Naive B cell (primary cell): Measurements from ENCODE around the gene RCAN3. TPM values are rescaled to one million over a fixed set of nuclear protein-coding genes. Genes with fewer than 3 reads are reported as not detected.
"Not testable (repeated sequence)": the region's sequence is repeated elsewhere in the genome, so short reads cannot be mapped to it uniquely, and the experiment has no call there.

ENCODE experiments used
- ATAC-seq, 2 donors: fragments of 150-1000 bp; cut with Tn5 transposase; 2 replicates each; pipeline ENCODE4 v1.10.0; 2021; ENCODE audit warnings: low read depth in 2 of 2, mild to moderate bottlenecking in 2 of 2, moderate library complexity in 2 of 2
- DNase-seq: peaks from one replicate; pipeline ENCODE4 v3.0.0; 2022
- H3K27ac Mint-ChIP-seq, 6 donors: one replicate each; pipeline ENCODE4 v1.8.0; 2020 to 2022; ENCODE audit warnings: mild to moderate bottlenecking in 6 of 6, mixed read lengths in 6 of 6, moderate library complexity in 5 of 6, inconsistent platforms in 2 of 6
- H3K27me3 Mint-ChIP-seq, 3 donors: one replicate each; pipeline ENCODE4 v1.8.0; 2021 to 2022; ENCODE audit warnings: mixed read lengths in 3 of 3, mild to moderate bottlenecking in 1 of 3
- H3K36me3 Mint-ChIP-seq, 2 donors: one replicate each; pipeline ENCODE4 v1.8.0; 2020 to 2022; ENCODE audit warnings: mixed read lengths in 2 of 2, inconsistent platforms in 1 of 2, mild to moderate bottlenecking in 1 of 2
- H3K4me1 Mint-ChIP-seq, 3 donors: one replicate each; pipeline ENCODE4 v1.8.0; 2020 to 2022; ENCODE audit warnings: mixed read lengths in 3 of 3, inconsistent platforms in 1 of 3, mild to moderate bottlenecking in 1 of 3, moderate library complexity in 1 of 3
- H3K4me3 Mint-ChIP-seq, 8 donors: one replicate each; pipeline ENCODE4 v1.8.0; 2020 to 2022; ENCODE audit warnings: mild to moderate bottlenecking in 8 of 8, mixed read lengths in 8 of 8, moderate library complexity in 8 of 8, inconsistent platforms in 2 of 8
- H3K9me3 Mint-ChIP-seq, 7 donors: one replicate each; pipeline ENCODE4 v1.8.0; 2020 to 2022; ENCODE audit warnings: mixed read lengths in 7 of 7, mild to moderate bottlenecking in 5 of 7, inconsistent platforms in 2 of 7, moderate library complexity in 1 of 7
- polyA plus RNA-seq, 6 donors: library from polyadenylated mRNA; unstranded; fragments of 300-500 nt; fragmentation: Illumina TruSeq; gene quantifications; one replicate each; pipeline ENCODE4 v1.2.3, GENCODE V29; 2021; ENCODE audit warnings: low read depth in 6 of 6

The RCAN3 gene
- polyA plus RNA-seq, 6 donors from 2014 or later, result 25.2 to 38.3 (median 32.0) TPM

DNA sequence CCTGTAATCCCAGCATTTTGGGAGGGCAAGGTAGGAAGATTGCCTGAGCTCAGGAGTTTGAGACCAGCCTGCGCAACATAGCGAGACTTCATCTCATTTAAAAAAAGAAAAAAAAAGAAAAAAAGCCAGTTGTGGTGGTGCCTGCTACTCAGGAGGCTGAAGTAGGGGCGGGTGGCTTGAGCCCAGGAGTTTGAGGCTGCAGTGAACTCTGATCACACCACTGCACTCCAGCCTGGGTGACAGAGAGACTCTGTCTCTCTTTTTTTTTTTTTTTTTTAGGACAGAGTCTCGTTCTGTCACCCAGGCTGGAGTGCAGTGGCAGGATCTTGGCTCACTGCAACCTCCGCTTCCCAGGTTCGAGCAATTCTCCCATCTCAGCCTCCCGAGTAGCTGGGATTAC is 26.7 kb downstream of the RCAN3 start:
- not testable (repeated sequence) for DNase-seq, ATAC-seq, H3K27ac Mint-ChIP-seq, H3K9me3 Mint-ChIP-seq, H3K27me3 Mint-ChIP-seq, H3K4me3 Mint-ChIP-seq
- peaks cover 0 to 11% of the 10 kb centered on the region in 2 donors for H3K36me3 Mint-ChIP-seq
- H3K4me1 Mint-ChIP-seq, result peaks cover 16 to 25% (median 22%) of the 10 kb centered on the region in 3 donors

DNA sequence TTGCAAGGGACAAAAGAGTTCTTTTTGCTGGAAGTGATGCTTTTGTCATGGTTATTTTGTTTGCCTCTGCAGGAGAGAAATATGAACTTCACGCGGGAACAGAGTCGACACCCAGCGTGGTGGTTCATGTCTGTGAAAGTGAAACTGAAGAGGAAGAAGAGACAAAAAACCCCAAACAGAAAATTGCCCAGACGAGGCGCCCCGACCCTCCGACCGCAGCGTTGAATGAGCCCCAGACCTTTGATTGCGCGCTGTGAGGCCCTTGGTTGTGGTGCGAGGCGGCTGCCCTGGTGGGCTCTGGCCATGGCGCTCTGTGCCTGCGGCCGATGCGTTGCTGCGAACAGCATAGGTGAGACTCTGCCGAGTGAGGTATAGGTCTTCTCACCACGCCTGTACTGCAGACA is 32.4 kb downstream of the RCAN3 start:
- H3K36me3 Mint-ChIP-seq, result peaks cover 0 to 7% of the 10 kb centered on the region in 2 donors

DNA sequence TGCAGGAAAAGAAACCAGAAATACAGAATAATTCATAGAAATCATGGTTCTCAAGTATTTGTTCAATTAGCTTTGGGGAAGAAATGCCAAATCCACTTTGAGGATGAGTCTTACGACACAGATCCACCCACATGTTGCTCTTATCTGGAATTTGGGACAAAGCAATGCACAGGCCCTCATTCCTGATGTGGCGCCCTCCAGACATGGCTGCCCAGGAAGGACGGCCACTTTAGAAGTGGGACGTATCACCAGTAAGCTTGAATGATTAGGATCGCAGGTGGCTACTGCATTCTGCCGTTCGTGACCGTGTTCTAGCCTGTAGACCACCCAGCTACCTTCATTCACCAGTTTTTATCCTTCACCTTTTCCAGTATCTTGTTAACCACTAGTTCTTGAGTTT is 33.1 kb downstream of the RCAN3 start:
- peaks cover 25 to 61% (median 30%) of the 10 kb centered on the region in 3 donors for H3K4me1 Mint-ChIP-seq
- no peak for ATAC-seq
- no peaks in the 10 kb centered on the region for H3K27me3 Mint-ChIP-seq
- peak overlapping the region; percentile 95 to 99 (median 98) for H3K27ac Mint-ChIP-seq
- no peak for DNase-seq
- H3K4me3 Mint-ChIP-seq, result peak overlapping the region; percentile 75 to 92 (median 88)
- H3K36me3 Mint-ChIP-seq, result peaks cover 0 to 7% of the 10 kb centered on the region in 2 donors
- no peaks in the 10 kb centered on the region for H3K9me3 Mint-ChIP-seq

More for the DNA sequence above, 32.4 kb downstream of the RCAN3 start:
- Mint-ChIP-seq H3K4me1 (peaks cover 21 to 58% (median 30%) of the 10 kb centered on the region in 3 donors), H3K27me3 (no peaks in the 10 kb centered on the region), H3K27ac (peak overlapping the region; percentile 93 to 99 (median 98)), H3K9me3 (no peaks in the 10 kb centered on the region), H3K4me3 (peak overlapping the region; percentile 75 to 92 (median 86))
- ATAC-seq (peak; percentile 87 to 88), DNase-seq (peak; percentile 80)

DNA sequence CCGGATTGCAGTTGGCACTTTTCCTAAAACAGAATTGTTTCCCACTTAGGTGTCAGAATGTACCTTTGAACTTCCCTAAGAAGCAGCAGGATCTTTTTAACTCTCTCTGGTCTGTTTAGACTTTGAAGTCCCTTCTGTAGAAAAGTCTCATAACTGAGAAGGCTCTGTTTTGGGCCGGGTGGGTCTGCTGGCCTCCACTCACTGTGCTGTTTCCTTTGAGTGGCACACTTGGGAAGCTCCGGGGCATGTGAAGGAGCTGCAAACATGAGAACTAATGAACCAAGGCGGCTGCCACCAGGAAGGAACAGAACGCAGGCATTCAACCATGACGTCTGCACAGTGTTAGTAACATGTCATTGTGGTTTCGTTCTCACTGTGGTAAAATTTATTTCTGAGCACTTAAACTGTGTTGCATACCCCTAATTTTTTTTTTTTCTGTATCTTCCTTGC is 33.8 kb downstream of the RCAN3 start:
- no peaks in the 10 kb centered on the region for H3K9me3 Mint-ChIP-seq
- peaks cover 25 to 64% (median 33%) of the 10 kb centered on the region in 3 donors for H3K4me1 Mint-ChIP-seq
- H3K27me3 Mint-ChIP-seq, result no peaks in the 10 kb centered on the region
- peaks cover 0 to 7% of the 10 kb centered on the region in 2 donors for H3K36me3 Mint-ChIP-seq
- DNase-seq (peak; percentile 70), ATAC-seq (peak; percentile 79)
- peak overlapping the region; percentile 75 to 92 (median 84) for H3K4me3 Mint-ChIP-seq
- H3K27ac Mint-ChIP-seq, result peak overlapping the region; percentile 95 to 99 (median 98)

DNA sequence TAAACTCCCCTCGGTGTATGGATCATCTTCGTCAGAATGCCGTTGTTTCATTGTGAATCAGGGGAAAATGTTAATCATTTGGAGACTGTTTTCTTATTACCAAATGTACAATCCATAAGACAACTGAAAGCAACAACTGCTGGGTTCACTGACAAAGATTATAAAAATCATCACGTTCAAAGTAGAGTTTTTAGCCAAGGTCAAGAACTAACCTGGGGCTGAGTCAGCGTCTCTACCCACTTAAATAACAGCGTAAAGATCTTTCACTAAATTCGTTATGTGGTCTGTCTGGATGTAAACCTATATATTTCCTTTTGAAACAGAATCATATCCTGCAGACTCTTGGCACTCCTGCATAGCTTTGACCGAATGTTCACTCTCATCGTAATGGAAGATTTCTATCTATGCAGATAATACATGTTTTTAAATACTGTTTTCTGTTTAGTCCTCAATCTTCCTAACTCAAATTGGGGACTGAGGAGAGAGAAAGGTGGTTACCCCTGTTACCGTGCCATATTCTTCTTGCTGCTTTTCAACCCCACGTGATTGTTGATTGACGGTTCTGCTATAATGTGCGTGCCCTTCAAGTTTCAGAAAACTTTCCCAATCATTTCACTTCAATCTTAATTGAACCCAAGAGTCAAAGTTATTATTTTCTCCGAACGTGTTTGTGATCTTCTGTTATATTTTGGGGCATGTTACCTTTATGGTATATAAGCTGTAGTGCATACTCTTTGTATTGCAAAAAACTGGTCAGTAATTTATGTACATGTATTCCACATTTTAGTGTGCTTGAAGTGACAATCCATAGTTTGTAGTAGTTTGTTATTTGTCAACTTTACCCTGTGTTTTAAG is 37.6 kb downstream of the RCAN3 start:
- no peaks in the 10 kb centered on the region for H3K27me3 Mint-ChIP-seq
- peak overlapping the region in 2 of 6 donors; percentile 18 to 23 for H3K27ac Mint-ChIP-seq
- peaks cover 17 to 49% (median 26%) of the 10 kb centered on the region in 3 donors for H3K4me1 Mint-ChIP-seq
- no peaks in the 10 kb centered on the region for H3K9me3 Mint-ChIP-seq
- H3K4me3 Mint-ChIP-seq, result peak overlapping the region in 1 of 8 donors; percentile 26
- ATAC-seq (no peak), DNase-seq (no peak)
- no peaks in the 10 kb centered on the region for H3K36me3 Mint-ChIP-seq

DNA sequence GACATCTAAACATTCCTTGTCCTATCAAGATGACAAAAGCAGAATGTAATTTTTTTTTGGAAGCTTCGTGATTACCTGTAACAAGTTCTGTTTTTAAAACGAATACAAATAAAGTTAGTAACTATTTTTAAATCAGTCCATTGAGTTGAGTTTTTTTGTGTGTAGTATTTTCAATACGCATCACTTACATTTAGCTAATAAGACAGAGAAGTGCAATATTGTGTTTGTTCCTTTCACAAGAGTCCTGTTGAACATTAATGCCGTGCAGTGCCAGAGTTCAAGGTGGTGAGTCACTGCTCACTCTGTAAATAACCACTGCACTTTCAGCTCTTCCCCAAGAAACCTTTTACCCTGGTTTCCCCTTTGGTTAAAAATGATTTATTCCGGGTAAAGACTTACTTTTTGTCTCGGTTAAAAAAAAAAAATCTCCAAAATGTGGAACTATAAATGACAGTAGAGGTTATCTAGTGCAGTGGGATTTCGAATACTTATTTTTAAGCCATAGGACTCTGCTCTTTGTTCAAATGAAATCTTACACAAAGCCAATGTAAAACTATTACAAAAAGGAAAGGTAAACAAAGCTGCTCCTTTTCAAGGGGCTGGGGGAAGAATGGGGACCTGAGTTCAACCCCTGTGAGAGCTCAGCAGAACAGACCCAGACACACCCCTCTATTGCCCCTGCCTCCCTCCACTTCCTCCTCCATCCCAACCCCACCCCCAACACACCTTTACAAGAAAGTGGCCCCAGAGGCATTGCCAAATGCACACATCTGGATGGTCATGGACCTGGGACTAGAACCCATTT is 38.5 kb downstream of the RCAN3 start:
- peak overlapping the region in 2 of 6 donors; percentile 28 to 71 for H3K27ac Mint-ChIP-seq
- no peak for DNase-seq
- peaks cover 12 to 41% (median 25%) of the 10 kb centered on the region in 3 donors for H3K4me1 Mint-ChIP-seq
- no peaks in the 10 kb centered on the region for H3K9me3 Mint-ChIP-seq
- H3K27me3 Mint-ChIP-seq, result no peaks in the 10 kb centered on the region
- peak overlapping the region in 2 of 8 donors; percentile 26 to 65 for H3K4me3 Mint-ChIP-seq
- no peak for ATAC-seq
- no peaks in the 10 kb centered on the region for H3K36me3 Mint-ChIP-seq

DNA sequence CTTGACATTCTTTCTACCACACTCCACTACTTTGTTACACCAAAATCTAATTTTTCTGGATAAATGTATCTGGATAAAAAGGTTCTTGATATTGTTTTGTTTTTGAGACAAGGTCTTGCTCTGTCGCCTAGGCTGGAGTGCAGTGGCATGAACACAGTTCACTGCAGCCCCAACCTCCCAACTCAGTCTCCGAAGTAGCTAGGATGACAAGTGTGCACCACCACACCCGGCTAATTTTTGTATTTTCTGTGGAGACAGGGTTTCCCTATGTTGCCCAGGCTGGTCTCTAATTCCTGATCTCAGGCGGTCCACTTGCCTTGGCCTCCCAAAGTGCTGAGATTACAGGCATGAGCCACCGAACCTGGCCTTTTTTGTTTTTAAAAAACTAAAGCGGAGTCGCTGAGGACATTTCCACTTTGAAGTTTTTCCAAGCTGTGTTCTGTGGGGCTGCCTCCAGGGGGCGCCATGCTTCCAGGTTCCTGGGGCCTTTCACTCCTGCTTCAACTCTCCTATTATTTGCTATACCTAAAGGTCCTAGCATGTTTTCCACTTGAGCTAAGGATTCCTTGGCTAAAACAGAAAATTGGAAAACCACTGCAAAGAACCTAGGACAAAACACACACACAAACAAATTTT is 39.2 kb downstream of the RCAN3 start:
- H3K36me3 Mint-ChIP-seq, result no peaks in the 10 kb centered on the region
- H3K27ac Mint-ChIP-seq, result peak overlapping the region in 2 of 6 donors; percentile 28 to 71
- H3K4me3 Mint-ChIP-seq, result peak overlapping the region in 1 of 8 donors; percentile 65
- no peaks in the 10 kb centered on the region for H3K9me3 Mint-ChIP-seq
- ATAC-seq (no peak), DNase-seq (no peak)
- no peaks in the 10 kb centered on the region for H3K27me3 Mint-ChIP-seq
- H3K4me1 Mint-ChIP-seq, result peaks cover 5 to 34% (median 18%) of the 10 kb centered on the region in 3 donors

DNA sequence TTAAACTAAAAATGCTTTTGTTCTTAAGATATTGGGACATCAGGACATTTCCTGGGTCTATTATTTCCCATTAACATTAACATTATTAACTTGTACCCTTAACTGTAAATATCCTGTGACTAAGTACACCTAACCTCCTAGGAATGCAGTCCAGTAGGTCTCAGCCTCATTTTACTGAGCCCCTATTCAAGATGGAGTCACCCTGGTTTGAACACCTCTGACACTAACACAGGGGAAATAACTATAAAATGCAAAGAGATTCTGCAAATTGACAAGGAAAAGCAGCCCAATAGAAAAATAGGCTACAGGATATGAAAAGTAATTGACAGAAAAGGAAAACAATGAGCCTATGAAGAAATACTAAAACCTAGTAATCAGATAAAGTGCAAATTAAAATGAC is 41.6 kb downstream of the RCAN3 start:
- H3K27ac Mint-ChIP-seq, result no peak overlapping the region
- ATAC-seq (no peak), DNase-seq (no peak)
- no peaks in the 10 kb centered on the region for H3K9me3 Mint-ChIP-seq
- H3K27me3 Mint-ChIP-seq, result no peaks in the 10 kb centered on the region
- H3K4me1 Mint-ChIP-seq, result peaks cover 16 to 39% (median 37%) of the 10 kb centered on the region in 3 donors
- no peaks in the 10 kb centered on the region for H3K36me3 Mint-ChIP-seq
- H3K4me3 Mint-ChIP-seq, result no peak overlapping the region

DNA sequence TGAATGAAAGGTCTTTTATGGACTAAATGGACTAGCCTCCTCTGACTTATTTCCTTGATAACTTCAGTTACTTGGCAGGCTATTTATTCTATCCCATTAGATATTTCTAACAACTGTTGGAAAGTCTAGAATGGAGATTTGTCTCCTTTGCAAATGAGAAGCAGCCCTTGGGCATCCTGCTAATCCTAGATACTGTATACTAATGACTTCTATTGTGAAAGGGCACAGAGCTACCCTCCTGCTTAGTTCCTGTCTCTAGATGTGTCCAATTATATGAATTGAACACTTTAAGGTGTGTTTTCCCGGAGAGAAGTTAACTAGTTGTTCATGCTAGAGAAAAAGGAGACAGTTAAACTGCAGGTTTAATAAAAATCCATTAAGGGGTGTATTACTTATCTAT is 43.0 kb downstream of the RCAN3 start:
- Mint-ChIP-seq H3K27me3 (no peaks in the 10 kb centered on the region), H3K27ac (peak overlapping the region in 1 of 6 donors; percentile 10), H3K36me3 (no peaks in the 10 kb centered on the region), H3K9me3 (no peaks in the 10 kb centered on the region), H3K4me1 (peaks cover 11 to 34% (median 32%) of the 10 kb centered on the region in 3 donors), H3K4me3 (no peak overlapping the region)
- DNase-seq (no peak), ATAC-seq (no peak)

DNA sequence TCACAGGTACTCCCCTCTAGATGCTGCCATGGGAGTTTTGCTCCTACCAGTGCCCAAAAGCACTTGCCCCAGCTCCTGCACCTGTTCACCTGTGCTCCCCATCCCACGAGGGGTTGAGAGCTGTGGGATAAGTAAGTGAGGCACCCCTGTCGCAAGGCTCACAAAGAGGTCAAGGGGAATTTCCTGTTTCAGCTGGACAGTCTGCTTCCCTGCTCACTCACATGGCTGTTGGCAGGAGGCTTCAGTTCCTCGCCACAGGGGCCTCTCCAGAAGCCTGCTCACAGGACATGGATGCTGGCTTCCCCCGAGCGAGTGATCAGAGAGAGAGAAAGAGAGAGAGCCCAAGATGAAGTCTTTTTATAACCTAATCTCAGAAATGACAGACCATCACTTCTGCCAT is 44.6 kb downstream of the RCAN3 start:
- Mint-ChIP-seq H3K9me3 (no peaks in the 10 kb centered on the region), H3K4me3 (no peak overlapping the region), H3K36me3 (no peaks in the 10 kb centered on the region), H3K4me1 (peaks cover 15 to 40% (median 26%) of the 10 kb centered on the region in 3 donors), H3K27me3 (no peaks in the 10 kb centered on the region), H3K27ac (peak overlapping the region in 2 of 6 donors; percentile 7 to 23)
- DNase-seq (no peak), ATAC-seq (no peak)

DNA sequence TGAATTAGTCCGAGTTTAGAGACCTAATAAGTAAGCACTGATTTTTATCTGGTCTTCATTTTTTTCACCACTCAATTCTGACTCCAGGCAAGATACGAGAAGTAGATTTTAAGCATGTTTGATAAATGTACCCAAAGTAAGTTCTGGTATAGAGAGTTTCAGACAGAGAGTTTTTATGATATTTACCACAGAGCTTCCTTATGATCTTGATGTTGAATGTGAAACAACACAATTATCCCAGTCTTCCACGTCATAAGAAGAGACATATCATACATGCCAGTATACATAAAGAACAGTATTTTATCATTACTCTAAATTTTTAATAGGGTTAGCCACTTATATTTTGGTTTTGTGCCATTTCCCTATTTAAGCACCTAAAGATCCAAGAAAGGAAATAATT is 45.4 kb downstream of the RCAN3 start:
- no peaks in the 10 kb centered on the region for H3K36me3 Mint-ChIP-seq
- H3K9me3 Mint-ChIP-seq, result no peaks in the 10 kb centered on the region
- H3K27ac Mint-ChIP-seq, result peak overlapping the region in 3 of 6 donors; percentile 4 to 70 (median 34)
- H3K4me1 Mint-ChIP-seq, result peaks cover 15 to 42% (median 26%) of the 10 kb centered on the region in 3 donors
- no peak for ATAC-seq
- H3K27me3 Mint-ChIP-seq, result no peaks in the 10 kb centered on the region
- no peak for DNase-seq
- H3K4me3 Mint-ChIP-seq, result no peak overlapping the region

DNA sequence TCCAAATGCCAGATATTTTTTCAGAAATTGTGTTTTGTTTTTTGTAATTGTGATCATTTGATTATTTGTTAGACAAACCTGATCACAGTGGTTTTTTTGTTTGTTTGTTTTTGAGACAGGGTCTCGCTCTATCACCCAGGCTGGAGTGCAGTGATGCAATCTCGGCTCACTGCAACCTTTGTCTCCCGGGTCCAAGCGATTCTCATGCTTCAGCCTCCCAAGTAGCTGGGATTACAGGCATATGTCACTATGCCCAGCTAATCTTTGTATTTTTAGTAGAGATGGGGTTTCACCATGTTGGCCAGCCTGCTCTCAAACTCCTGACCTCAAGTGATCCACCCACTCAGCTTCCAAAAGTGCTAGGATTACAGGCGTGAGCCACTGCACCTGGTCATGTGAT is 46.6 kb downstream of the RCAN3 start:
- DNase-seq, H3K27ac Mint-ChIP-seq, H3K4me3 Mint-ChIP-seq, H3K27me3 Mint-ChIP-seq, H3K9me3 Mint-ChIP-seq, ATAC-seq, H3K36me3 Mint-ChIP-seq: not testable (repeated sequence)
- H3K4me1 Mint-ChIP-seq, result peaks cover 15 to 42% (median 26%) of the 10 kb centered on the region in 3 donors
